HFFc6 (cell line): Measurements from ENCODE around the gene TPSB2. TPM values are rescaled to one million over a fixed set of nuclear protein-coding genes. Genes with fewer than 3 reads are reported as not detected.

Experiments
- DNase-seq: peaks from one replicate; pipeline ENCODE4 v3.0.0-alpha.2; 2018
- H3K27ac Mint-ChIP-seq: 2 replicates; pipeline ENCODE4 v1.8.0; 2020; ENCODE audit warnings: mild to moderate bottlenecking, mixed read lengths
- H3K27me3 Mint-ChIP-seq: 2 replicates; pipeline ENCODE4 v1.8.0; 2021; ENCODE audit warnings: mild to moderate bottlenecking, moderate library complexity, mixed read lengths; ENCODE audit not compliant: insufficient read depth
- H3K36me3 Mint-ChIP-seq: 2 replicates; pipeline ENCODE4 v1.8.0; 2021; ENCODE audit warnings: low read depth, mixed read lengths
- H3K4me1 Mint-ChIP-seq: 2 replicates; pipeline ENCODE4 v1.8.0; 2020; ENCODE audit warnings: low read depth, mixed read lengths
- H3K4me3 Mint-ChIP-seq: 2 replicates; pipeline ENCODE4 v1.8.0; 2020; ENCODE audit warnings: mild to moderate bottlenecking, moderate library complexity, mixed read lengths
- H3K9me3 Mint-ChIP-seq: 2 replicates; pipeline ENCODE4 v1.8.0; 2020; ENCODE audit warnings: mild to moderate bottlenecking, mixed read lengths
- total RNA-seq, 6 experiments: library from RNA; stranded (reverse); fragmentation: NEBNext Ultra II Directional; extraction: Animal tissue kit (Norgen Biotek cat#: 25700); gene quantifications; 2 replicates in 1 of 6; 3 replicates in 5 of 6; pipeline ENCODE4 v1.2.3, GENCODE V29; 2021
- TF ChIP-seq, protein P1 (sequence below): fragments of 200-600 bp; sonication (generic); IDR thresholded peaks from 2 replicates; pipeline ENCODE4 v1.5.0; 2021; ENCODE audit warnings: antibody characterized with exemption, mild to moderate bottlenecking

The TPSB2 gene
- total RNA-seq, 6 experiments from 2014 or later: not detected

DNA sequence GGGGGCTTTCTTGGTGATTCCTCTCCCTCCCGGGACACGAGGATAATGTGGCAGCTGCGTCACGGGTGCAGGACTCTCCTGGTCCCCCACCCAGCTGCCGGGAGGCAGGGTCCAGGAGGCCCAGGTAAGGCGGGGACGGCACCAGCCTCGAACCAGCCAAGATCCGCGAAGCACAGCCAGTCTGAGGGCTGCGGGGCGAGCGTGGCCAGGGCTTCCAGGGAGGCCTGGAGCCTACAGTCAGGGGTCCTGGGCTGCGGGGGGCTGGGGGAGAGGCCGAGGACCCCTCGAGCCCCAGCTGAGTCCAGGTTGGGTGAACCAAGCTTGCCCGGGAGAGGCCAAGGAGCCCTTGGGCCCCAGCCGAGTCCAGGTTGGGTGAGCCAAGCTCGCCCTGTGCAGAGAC lies 35.8 kb upstream of the TPSB2 start:
- TF ChIP-seq, protein P1, sequence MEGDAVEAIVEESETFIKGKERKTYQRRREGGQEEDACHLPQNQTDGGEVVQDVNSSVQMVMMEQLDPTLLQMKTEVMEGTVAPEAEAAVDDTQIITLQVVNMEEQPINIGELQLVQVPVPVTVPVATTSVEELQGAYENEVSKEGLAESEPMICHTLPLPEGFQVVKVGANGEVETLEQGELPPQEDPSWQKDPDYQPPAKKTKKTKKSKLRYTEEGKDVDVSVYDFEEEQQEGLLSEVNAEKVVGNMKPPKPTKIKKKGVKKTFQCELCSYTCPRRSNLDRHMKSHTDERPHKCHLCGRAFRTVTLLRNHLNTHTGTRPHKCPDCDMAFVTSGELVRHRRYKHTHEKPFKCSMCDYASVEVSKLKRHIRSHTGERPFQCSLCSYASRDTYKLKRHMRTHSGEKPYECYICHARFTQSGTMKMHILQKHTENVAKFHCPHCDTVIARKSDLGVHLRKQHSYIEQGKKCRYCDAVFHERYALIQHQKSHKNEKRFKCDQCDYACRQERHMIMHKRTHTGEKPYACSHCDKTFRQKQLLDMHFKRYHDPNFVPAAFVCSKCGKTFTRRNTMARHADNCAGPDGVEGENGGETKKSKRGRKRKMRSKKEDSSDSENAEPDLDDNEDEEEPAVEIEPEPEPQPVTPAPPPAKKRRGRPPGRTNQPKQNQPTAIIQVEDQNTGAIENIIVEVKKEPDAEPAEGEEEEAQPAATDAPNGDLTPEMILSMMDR: no peak
- no peak overlapping the region for H3K4me3 Mint-ChIP-seq
- no peak for DNase-seq
- peaks cover 13% of the 10 kb centered on the region; the same call in 1 of the 2 replicates for H3K9me3 Mint-ChIP-seq
- H3K36me3 Mint-ChIP-seq: no peaks in the 10 kb centered on the region; the same call in 1 of the 2 replicates
- H3K4me1 Mint-ChIP-seq: no peaks in the 10 kb centered on the region
- no peak overlapping the region for H3K27ac Mint-ChIP-seq
- peaks cover 14% of the 10 kb centered on the region for H3K27me3 Mint-ChIP-seq

DNA sequence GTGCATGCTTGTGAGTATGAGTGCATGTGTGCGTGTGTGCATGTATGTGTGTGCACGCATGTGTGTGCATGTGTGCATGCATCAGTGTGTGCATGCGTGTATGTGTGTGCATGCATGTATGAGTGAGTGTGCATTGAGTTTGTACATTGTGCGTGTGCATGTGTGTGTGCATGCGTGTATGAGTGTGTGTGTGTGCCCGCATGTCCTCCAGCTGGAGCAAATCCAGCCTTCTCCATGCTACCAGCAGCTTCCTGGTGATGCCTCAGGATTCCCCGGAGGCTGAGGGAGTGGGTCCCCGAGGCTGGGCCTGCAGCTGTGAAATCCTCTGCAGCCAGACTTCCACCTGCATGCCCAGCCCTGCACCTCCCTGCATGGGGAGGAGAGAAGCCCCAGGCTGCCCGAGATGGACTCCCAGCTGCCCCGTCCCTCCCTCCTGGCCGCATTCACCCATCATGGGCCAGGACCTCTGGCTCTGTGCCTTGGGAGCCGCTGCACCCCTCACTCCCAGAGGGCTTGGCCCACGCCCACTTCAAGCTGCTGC lies 35.2 kb upstream of the TPSB2 start:
- no peak for DNase-seq
- no peaks in the 10 kb centered on the region for H3K4me1 Mint-ChIP-seq
- peaks cover 18% of the 10 kb centered on the region for H3K27me3 Mint-ChIP-seq
- H3K4me3 Mint-ChIP-seq: no peak overlapping the region
- no peak overlapping the region for H3K27ac Mint-ChIP-seq
- H3K9me3 Mint-ChIP-seq: peaks cover 13% of the 10 kb centered on the region; the same call in 1 of the 2 replicates
- H3K36me3 Mint-ChIP-seq: no peaks in the 10 kb centered on the region; the same call in 1 of the 2 replicates
- TF ChIP-seq, protein P1: no peak

DNA sequence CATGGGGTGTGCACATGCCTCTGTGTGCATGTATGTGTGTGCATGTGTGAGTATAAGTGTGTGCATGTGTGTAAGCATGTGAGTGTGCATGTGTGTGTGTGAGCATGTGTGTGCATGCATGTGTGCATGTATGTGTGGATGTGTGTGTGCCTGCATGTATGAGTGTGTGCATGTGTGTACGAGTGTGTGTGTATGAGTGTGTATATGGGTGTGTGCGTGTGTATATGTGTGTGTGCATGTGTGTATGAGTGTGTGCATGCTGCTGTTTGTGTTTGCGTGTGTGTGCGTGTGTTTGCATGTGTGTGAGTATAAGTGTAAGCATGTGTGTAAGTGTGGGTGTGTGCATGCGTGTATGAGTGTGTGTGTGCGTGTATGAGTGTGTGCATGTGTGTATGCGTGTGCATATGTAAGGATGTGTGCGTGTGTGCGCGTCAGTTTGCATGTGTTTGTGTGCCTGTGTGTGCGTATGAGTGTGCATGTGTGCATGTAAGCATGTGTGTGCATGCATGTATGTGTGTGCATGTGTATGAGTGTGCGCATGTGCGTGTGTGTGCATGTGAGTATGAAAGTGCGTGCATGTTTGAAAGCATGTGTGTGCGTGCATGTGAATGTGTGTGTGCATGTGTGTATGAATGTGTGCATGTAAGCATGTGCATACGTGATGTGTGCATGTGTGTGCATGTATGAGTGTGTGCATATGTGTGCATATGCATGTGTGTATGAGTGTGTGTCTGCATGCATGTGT lies 34.5 kb upstream of the TPSB2 start:
- DNase-seq: no peak
- Mint-ChIP-seq H3K4me3 (no peak overlapping the region), H3K27me3 (peaks cover 16% of the 10 kb centered on the region), H3K4me1 (no peaks in the 10 kb centered on the region), H3K36me3 (no peaks in the 10 kb centered on the region; the same call in 1 of the 2 replicates), H3K27ac (no peak overlapping the region), H3K9me3 (peaks cover 13% of the 10 kb centered on the region; the same call in 1 of the 2 replicates)
- TF ChIP-seq, protein P1: no peak

DNA sequence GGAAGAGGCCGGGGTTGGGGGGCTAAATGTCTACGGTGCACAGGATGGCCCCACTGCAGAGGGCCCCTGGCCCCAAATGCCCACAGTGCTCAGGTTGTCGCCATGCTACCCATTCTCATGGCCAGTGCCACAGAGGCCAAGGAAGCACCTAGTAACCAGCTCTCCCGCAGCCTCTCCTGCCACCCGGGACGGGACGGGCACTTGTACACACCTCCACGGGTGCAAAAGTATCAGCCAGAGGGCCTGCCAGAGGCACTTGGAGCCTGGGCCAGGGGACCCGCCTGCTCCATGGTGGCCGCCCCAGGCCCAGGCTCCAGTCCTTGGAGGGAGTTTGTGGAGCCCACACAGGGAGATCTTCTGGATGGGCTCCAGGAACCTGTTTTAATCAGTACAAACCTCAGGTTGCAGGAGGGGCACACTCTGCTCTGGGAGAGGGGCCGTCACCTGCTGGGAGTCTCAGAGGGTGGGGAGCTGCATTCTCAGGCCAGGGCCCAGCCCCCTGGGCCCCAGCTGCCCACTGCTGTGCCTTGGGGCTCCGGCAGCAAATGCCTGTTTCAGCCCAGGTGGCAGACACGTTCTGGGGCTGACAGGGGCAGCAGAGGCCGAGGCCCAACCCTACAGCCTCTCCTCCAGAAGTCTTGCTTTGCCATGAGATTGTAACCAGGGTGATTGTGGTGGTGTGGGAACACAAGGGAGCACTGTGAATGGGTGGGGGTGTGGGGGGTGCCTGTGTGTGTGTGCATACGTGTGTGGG lies 33.8 kb upstream of the TPSB2 start:
- TF ChIP-seq, protein P1: no peak
- Mint-ChIP-seq H3K4me1 (no peaks in the 10 kb centered on the region), H3K4me3 (no peak overlapping the region), H3K27me3 (peaks cover 18% of the 10 kb centered on the region), H3K9me3 (peaks cover 13% of the 10 kb centered on the region; the same call in 1 of the 2 replicates), H3K36me3 (no peaks in the 10 kb centered on the region; the same call in 1 of the 2 replicates), H3K27ac (no peak overlapping the region)
- DNase-seq: no peak

DNA sequence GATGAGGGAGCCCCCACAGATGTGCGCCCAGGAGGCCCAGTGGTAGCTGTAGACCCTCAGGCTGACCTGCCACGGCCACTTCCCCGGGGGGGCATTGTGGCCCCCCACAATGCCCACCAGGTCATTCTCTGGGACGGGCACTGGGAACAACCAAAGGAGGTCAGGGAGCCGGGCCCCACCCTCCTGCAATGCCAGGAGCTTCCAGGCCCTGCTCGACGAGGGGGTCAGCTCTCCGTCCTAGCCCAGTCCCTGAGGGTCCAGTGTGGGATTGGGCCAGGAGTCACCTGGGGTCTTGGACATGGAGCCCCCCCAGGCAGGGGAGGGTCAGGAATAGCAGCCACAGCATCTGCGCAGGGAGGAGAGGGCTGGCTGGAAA lies 32.9 kb upstream of the TPSB2 start:
- no peak for DNase-seq
- no peaks in the 10 kb centered on the region for H3K4me1 Mint-ChIP-seq
- peaks cover 13% of the 10 kb centered on the region; the same call in 1 of the 2 replicates for H3K9me3 Mint-ChIP-seq
- H3K27ac Mint-ChIP-seq: no peak overlapping the region
- H3K27me3 Mint-ChIP-seq: peaks cover 20% of the 10 kb centered on the region
- TF ChIP-seq, protein P1: no peak
- no peak overlapping the region for H3K4me3 Mint-ChIP-seq
- no peaks in the 10 kb centered on the region; the same call in 1 of the 2 replicates for H3K36me3 Mint-ChIP-seq
